NCI-H1694 treated with DMSO at 0.1 percent for 48 hours (cell line): Measurements from ENCODE around the gene COL4A1.

Source experiments
- DNase-seq: peaks from one replicate; lab custom pipeline; 2025; lab: John Stamatoyannopoulos, UW

Gene COL4A1

GRCh38 chr13:110308656-110309359, 1.9 kb upstream of the COL4A1 start:
- no peak for DNase-seq

GRCh38 chr13:110307767-110308655, 1.1 kb upstream of the COL4A1 start:
- no peak for DNase-seq

- no peak for DNase-seq
These were observed 507 bp downstream of the COL4A1 start for GRCh38 chr13:110306340-110306959.

- DNase-seq: no peak
These were observed 1.0 kb downstream of the COL4A1 start for GRCh38 chr13:110305949-110306339.

GRCh38 chr13:110305544-110305943, 1.4 kb downstream of the COL4A1 start:
- DNase-seq: no peak

GRCh38 chr13:110305001-110305400, 2.0 kb downstream of the COL4A1 start:
- DNase-seq: no peak

GRCh38 chr13:110304256-110304655, 2.7 kb downstream of the COL4A1 start:
- DNase-seq: no peak

GRCh38 chr13:110303644-110304043, 3.3 kb downstream of the COL4A1 start:
- no peak for DNase-seq

GRCh38 chr13:110302997-110303396, 4.0 kb downstream of the COL4A1 start:
- DNase-seq: no peak

- DNase-seq: no peak
These were observed 5.1 kb downstream of the COL4A1 start for GRCh38 chr13:110301606-110302553.

GRCh38 chr13:110301083-110301482, 5.9 kb downstream of the COL4A1 start:
- DNase-seq: no peak

GRCh38 chr13:110300090-110300815, 6.7 kb downstream of the COL4A1 start:
- DNase-seq: no peak

- DNase-seq: no peak
These were observed 7.6 kb downstream of the COL4A1 start for GRCh38 chr13:110299283-110299840.

GRCh38 chr13:110298505-110299282, 8.3 kb downstream of the COL4A1 start:
- DNase-seq: no peak

- no peak for DNase-seq
These were observed 9.0 kb downstream of the COL4A1 start for GRCh38 chr13:110297766-110298504.

- no peak for DNase-seq
These were observed 9.9 kb downstream of the COL4A1 start for GRCh38 chr13:110297011-110297410.

GRCh38 chr13:110294622-110295021, 12.3 kb downstream of the COL4A1 start:
- DNase-seq: no peak

GRCh38 chr13:110294146-110294545, 12.8 kb downstream of the COL4A1 start:
- no peak for DNase-seq

- DNase-seq: no peak
These were observed 13.3 kb downstream of the COL4A1 start for GRCh38 chr13:110293649-110294048.
